Measurements from ENCODE around the gene CDHR2. TPM values are rescaled to one million over a fixed set of nuclear protein-coding genes. Genes with fewer than 3 reads are reported as not detected.

CDHR2 gene
- polyA plus RNA-seq, 1 experiment = not detected

GRCh38 chr5:176626876-176627236 lies 77.7 kb downstream of the CDHR2 start:
- no peak overlapping the region for H3K4me3 ChIP-seq (ENCODE audit: low read depth, low read length)
- CTCF ChIA-PET = no interaction called here
- no peaks in the 10 kb centered on the region for H3K36me3 ChIP-seq (ENCODE audit: control insufficient read depth, insufficient read depth, low read length)
- DNase-seq (ENCODE audit: low read depth) = no peak
- POLR2A ChIA-PET = no interaction called here
- no peak for TF ChIP-seq CTCF (IDR thresholded peaks at IDR 0.05; ENCODE audit: insufficient read depth, low read depth, low read length)
- peaks cover 42% of the 10 kb centered on the region for H3K27me3 ChIP-seq (ENCODE audit: control insufficient read depth, insufficient read depth, low read length)

DNA sequence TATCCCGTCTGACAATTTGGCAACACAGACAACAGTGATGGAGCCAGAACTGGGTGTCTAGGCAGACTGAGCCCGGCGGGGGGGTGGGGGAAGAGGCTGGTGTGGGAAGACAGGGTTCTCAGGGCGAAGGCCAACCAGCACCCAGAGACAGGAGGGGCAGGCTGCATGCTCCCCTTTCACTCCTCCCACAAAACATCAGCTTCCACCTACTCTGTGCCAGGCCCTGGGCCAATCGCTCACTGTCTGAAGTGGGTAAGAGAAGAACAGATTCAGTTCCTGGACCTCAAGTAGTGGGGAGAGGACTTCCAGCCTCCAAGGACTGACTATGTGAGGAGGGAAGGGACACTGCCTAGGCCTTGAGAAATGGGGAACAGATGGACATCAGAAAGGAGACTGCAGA lies 78.4 kb downstream of the CDHR2 start:
- DNase-seq (ENCODE audit: low read depth) = no peak
- CTCF ChIA-PET = no interaction called here

DNA sequence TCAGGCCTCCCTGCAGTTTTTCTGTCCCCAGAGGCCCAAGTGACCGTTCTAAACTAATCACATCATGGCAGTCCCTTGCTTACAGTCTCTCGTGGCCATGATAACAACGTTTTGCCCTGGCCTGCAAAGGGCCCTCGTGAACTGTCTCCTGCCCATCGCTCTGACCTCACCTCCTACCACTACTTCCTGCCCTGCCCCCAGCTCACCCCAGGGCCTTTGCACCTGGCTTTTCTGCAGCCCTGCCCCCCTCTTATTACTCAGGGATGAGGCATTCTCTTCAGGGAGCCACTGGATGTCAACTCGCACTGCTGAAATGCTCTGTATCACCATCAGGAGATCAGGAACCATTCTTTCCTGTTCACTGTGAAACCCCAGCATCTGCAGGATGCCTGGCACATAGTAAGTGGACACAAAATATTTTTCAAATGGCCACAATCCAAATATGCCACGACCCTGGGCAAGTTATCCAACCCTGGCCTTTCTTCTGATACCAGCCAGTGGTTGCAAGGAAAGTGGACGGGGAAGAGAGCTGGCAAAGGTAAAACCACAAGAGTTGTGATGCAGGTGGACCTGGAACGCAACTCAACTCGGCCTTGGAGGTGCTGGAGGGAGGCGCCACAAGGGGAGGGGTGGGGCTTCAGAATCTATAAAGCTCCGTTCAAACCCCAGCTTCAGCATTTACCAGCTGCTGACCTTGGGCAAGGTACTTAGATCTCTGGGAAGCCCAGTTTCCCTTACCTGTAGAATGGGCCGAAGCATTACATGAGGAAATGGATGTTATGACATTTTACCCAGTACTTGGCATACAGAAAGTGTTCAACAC lies 79.5 kb downstream of the CDHR2 start:
- CTCF ChIA-PET = interaction anchor here (1.2 kb wide), 1 partner anchor 8 kb away, joined by 3 read pairs; no protein-coding TSS in a partner anchor
- H3K36me3 ChIP-seq (ENCODE audit: control insufficient read depth, insufficient read depth, low read length) = no peaks in the 10 kb centered on the region
- no peak for TF ChIP-seq CTCF (IDR thresholded peaks at IDR 0.05; ENCODE audit: insufficient read depth, low read depth, low read length)
- no peak overlapping the region for H3K4me3 ChIP-seq (ENCODE audit: low read depth, low read length)
- POLR2A ChIA-PET = no interaction called here
- H3K27me3 ChIP-seq (ENCODE audit: control insufficient read depth, insufficient read depth, low read length) = peaks cover 48% of the 10 kb centered on the region
- DNase-seq (ENCODE audit: low read depth) = no peak

More for the DNA sequence above, 78.4 kb downstream of the CDHR2 start:
- H3K4me3 ChIP-seq (ENCODE audit: low read depth, low read length) = no peak overlapping the region
- peaks cover 44% of the 10 kb centered on the region for H3K27me3 ChIP-seq (ENCODE audit: control insufficient read depth, insufficient read depth, low read length)
- TF ChIP-seq CTCF (IDR thresholded peaks at IDR 0.05; ENCODE audit: insufficient read depth, low read depth, low read length) = no peak
- H3K36me3 ChIP-seq (ENCODE audit: control insufficient read depth, insufficient read depth, low read length) = no peaks in the 10 kb centered on the region
- POLR2A ChIA-PET = no interaction called here

DNA sequence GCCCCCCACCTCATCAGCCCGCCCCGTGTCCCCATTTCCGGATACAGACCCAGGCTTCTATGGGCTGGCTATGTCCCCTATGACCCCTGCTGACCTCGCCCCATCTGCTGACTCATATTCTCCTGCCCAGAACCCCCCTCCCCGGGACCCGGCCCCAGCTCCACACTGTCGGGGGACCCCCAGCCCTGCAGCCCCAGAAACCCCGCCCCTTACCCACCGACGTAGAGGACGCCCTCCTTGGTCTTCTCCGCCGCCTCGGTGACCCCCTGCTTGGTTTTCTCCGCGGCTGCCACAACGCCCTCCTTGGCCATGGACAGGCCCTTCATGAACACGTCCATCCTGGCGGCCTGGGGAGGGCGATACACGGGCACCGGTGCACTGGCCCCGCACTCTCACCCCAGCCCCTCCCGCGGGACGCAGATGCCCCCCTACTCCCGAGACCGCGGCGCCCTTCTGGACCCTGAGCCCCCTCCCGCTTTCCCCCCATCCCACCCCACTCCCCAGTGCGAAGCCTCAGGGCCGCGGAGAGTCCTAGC lies 80.2 kb downstream of the CDHR2 start:
- no peak for DNase-seq (ENCODE audit: low read depth)
- H3K36me3 ChIP-seq (ENCODE audit: control insufficient read depth, insufficient read depth, low read length) = no peaks in the 10 kb centered on the region
- POLR2A ChIA-PET = no interaction called here
- no peak overlapping the region for H3K4me3 ChIP-seq (ENCODE audit: low read depth, low read length)
- H3K27me3 ChIP-seq (ENCODE audit: control insufficient read depth, insufficient read depth, low read length) = peaks cover 51% of the 10 kb centered on the region
- TF ChIP-seq CTCF (IDR thresholded peaks at IDR 0.05; ENCODE audit: insufficient read depth, low read depth, low read length) = no peak
- CTCF ChIA-PET = interaction anchor here (1.2 kb wide), 1 partner anchor 9 kb away, joined by 3 read pairs; no protein-coding TSS in a partner anchor

DNA sequence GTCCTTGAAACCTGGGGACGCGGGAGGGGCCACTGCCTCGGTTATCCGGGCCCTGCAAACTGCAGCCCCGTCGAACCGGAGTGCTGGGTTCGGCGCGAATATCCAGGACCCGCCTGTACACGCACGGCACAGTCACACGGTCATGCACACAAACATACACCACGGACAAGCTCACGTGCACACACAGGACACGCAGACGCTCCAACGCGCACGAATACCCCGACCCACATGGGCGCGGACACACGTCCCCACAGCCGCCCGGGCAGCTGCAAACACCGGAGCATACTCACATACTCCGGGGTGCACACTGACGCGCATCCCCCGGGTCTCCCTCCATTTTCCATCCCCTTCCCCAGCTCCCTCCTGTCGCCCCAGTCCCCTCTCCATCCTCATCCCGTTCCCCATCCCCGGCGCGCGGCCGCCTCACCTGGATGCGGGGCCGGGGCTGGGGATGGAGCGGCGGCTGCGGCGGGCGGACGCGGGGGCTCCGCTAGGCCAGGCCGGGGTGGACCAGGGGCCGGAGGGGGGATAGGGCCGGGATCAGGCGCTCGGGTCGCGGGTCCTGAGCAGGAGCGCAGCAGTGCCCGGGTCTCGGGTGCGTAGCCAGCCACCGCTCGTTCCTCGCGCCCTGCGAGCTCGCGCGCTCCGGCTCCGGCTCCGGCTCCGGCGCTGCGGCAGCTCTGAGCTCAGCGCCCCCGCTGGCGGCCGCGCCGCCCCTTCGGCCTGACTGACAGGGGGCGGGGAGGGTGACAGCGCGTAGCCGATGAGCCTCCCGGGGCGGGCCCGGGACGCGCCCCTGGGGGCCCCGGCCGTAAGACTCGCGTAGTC lies 80.9 kb downstream of the CDHR2 start, which contains the start of the genes EIF4E1B and SNCB:
TSS of gene EIF4E1B (plus strand) at position 823 of the 828 bp plus-strand sequence. CDS start 12,113 bp downstream, outside the sequence.
TSS of gene SNCB (minus strand) at position 682 of the 828 bp plus-strand sequence. CDS start 880 bp downstream, outside the sequence.
- Histone ChIP-seq H3K27me3 (ENCODE audit: control insufficient read depth, insufficient read depth, low read length) (peaks cover 50% of the 10 kb centered on the region), H3K4me3 (ENCODE audit: low read depth, low read length) (peak within 1 kb of the TSS; percentile 26), H3K36me3 (ENCODE audit: control insufficient read depth, insufficient read depth, low read length) (no peaks in the 10 kb centered on the region)
- DNase-seq (ENCODE audit: low read depth) = no peak
- POLR2A ChIA-PET = no interaction called here
- no peak for TF ChIP-seq CTCF (IDR thresholded peaks at IDR 0.05; ENCODE audit: insufficient read depth, low read depth, low read length)
- CTCF ChIA-PET = interaction anchor here (0.6 to 1.8 kb wide), 6 partner anchors 9 to 275 kb away, joined by 3 to 6 read pairs (median 4); partner anchors contain the start of gene TSPAN17

Measured in BJ (cell line).